ENCODE results near the gene CCDC81.

Gene CCDC81

GRCh38 chr11:86363424-86363823, 11.3 kb upstream of the CCDC81 start:
- TF ChIP-seq TAF1 (IDR thresholded peaks at IDR 0.05; ENCODE audit: borderline replicate concordance, insufficient read depth, low read length) = no peak
- TF ChIP-seq REST (IDR thresholded peaks at IDR 0.05; ENCODE audit: insufficient read depth in 1 of 2, low read depth in 2 of 2, low read length in 2 of 2) = no peak
- no peak for TF ChIP-seq FOXP2 (optimal IDR thresholded peaks at IDR 0.05; ENCODE audit: borderline replicate concordance, extremely low read depth, extremely low read length, insufficient read depth)
- TF ChIP-seq SIN3A (IDR thresholded peaks at IDR 0.05; ENCODE audit: borderline replicate concordance, insufficient read depth, low read length) = no peak
- no peak for TF ChIP-seq POLR2AphosphoS5 (IDR thresholded peaks at IDR 0.05; ENCODE audit: low read depth, low read length)

- TF ChIP-seq REST (IDR thresholded peaks at IDR 0.05; ENCODE audit: insufficient read depth in 1 of 2, low read depth in 2 of 2, low read length in 2 of 2) (no peak), POLR2AphosphoS5 (IDR thresholded peaks at IDR 0.05; ENCODE audit: low read depth, low read length) (no peak), TAF1 (IDR thresholded peaks at IDR 0.05; ENCODE audit: borderline replicate concordance, insufficient read depth, low read length) (no peak), FOXP2 (optimal IDR thresholded peaks at IDR 0.05; ENCODE audit: borderline replicate concordance, extremely low read depth, extremely low read length, insufficient read depth) (no peak), SIN3A (IDR thresholded peaks at IDR 0.05; ENCODE audit: borderline replicate concordance, insufficient read depth, low read length) (no peak)
Measured at GRCh38 chr11:86365546-86365945, 9.1 kb upstream of the CCDC81 start.

GRCh38 chr11:86369668-86370067, 5.0 kb upstream of the CCDC81 start:
- TF ChIP-seq SIN3A (IDR thresholded peaks at IDR 0.05; ENCODE audit: borderline replicate concordance, insufficient read depth, low read length) (no peak), POLR2AphosphoS5 (IDR thresholded peaks at IDR 0.05; ENCODE audit: low read depth, low read length) (no peak), FOXP2 (optimal IDR thresholded peaks at IDR 0.05; ENCODE audit: borderline replicate concordance, extremely low read depth, extremely low read length, insufficient read depth) (no peak), REST (IDR thresholded peaks at IDR 0.05; ENCODE audit: insufficient read depth in 1 of 2, low read depth in 2 of 2, low read length in 2 of 2) (no peak), TAF1 (IDR thresholded peaks at IDR 0.05; ENCODE audit: borderline replicate concordance, insufficient read depth, low read length) (no peak)

DNA sequence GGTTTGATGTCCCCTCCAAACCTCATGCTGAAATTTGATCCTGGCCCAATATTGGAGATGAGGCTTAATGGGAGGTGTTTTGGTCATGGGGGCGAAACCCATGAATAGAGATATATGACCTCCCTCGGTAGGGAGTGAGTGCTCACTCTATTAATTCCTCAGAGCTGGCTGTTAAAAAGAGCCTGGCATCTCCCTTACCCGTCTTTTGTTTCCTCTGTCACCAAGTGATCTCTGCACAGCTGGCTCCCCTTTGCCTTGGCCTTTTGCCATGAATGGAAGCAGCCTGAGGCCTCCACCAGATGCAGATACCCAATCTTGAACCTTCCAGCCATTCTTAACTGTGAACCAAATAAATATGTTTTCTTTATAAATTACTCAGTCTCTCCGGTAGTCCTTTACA, 4.5 kb upstream of the CCDC81 start:
- no peak for TF ChIP-seq SIN3A (IDR thresholded peaks at IDR 0.05; ENCODE audit: borderline replicate concordance, insufficient read depth, low read length)
- TF ChIP-seq POLR2AphosphoS5 (IDR thresholded peaks at IDR 0.05; ENCODE audit: low read depth, low read length) = no peak
- TF ChIP-seq TAF1 (IDR thresholded peaks at IDR 0.05; ENCODE audit: borderline replicate concordance, insufficient read depth, low read length) = no peak
- no peak for TF ChIP-seq REST (IDR thresholded peaks at IDR 0.05; ENCODE audit: insufficient read depth in 1 of 2, low read depth in 2 of 2, low read length in 2 of 2)
- no peak for TF ChIP-seq FOXP2 (optimal IDR thresholded peaks at IDR 0.05; ENCODE audit: borderline replicate concordance, extremely low read depth, extremely low read length, insufficient read depth)
